ENCODE results near the gene DLG4.
A peak's percentile ranks its signal among the peaks of the same experiment; 100 is the strongest.

Gene DLG4

DNA sequence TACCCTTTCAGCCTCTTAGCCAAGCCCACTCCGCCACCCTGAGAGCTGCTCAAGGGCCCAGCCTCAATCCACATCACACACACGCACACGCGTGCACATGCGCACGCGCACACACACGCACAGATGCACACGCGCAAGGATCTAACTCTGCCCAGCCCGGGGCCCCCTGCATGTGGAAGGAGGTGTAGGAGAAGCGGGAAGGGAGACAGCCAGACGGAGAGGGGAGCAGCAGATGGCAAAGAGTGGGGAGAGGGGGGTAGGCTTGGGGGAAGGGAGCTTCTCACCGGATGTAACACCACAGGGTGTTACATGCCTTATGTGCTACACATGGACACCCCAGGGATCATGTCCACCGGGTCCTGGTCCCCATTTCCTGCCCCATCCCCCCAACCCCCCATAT is 15.3 kb downstream of the DLG4 start:
- Histone ChIP-seq H3K36me3 (replicated peaks) (peaks cover 28% of the 10 kb centered on the region), H3K27ac (no peak overlapping the region), H3K27me3 (replicated peaks) (no peaks in the 10 kb centered on the region), H3K4me3 (ENCODE audit: low read depth, low read length) (peak overlapping the region; percentile 64)
- in situ Hi-C loops (cut with HindIII; ENCODE audit: low pct_ligation_motif_present, low sequenced_read_pairs): no loop called here
- no peak for DNase-seq
- TF ChIP-seq, protein P1, sequence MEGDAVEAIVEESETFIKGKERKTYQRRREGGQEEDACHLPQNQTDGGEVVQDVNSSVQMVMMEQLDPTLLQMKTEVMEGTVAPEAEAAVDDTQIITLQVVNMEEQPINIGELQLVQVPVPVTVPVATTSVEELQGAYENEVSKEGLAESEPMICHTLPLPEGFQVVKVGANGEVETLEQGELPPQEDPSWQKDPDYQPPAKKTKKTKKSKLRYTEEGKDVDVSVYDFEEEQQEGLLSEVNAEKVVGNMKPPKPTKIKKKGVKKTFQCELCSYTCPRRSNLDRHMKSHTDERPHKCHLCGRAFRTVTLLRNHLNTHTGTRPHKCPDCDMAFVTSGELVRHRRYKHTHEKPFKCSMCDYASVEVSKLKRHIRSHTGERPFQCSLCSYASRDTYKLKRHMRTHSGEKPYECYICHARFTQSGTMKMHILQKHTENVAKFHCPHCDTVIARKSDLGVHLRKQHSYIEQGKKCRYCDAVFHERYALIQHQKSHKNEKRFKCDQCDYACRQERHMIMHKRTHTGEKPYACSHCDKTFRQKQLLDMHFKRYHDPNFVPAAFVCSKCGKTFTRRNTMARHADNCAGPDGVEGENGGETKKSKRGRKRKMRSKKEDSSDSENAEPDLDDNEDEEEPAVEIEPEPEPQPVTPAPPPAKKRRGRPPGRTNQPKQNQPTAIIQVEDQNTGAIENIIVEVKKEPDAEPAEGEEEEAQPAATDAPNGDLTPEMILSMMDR (IDR thresholded peaks at IDR 0.05; ENCODE audit: low read depth, low read length, missing control alignments): no peak

GRCh38 chr17:7203391-7203790 is 16.2 kb downstream of the DLG4 start:
- H3K27ac ChIP-seq: no peak overlapping the region
- DNase-seq: no peak
- H3K27me3 ChIP-seq (replicated peaks): no peaks in the 10 kb centered on the region
- TF ChIP-seq, protein P1 (IDR thresholded peaks at IDR 0.05; ENCODE audit: low read depth, low read length, missing control alignments): no peak
- H3K4me3 ChIP-seq (ENCODE audit: low read depth, low read length): no peak overlapping the region
- H3K36me3 ChIP-seq (replicated peaks): peaks cover 28% of the 10 kb centered on the region
- in situ Hi-C loops (cut with HindIII; ENCODE audit: low pct_ligation_motif_present, low sequenced_read_pairs): no loop called here

DNA sequence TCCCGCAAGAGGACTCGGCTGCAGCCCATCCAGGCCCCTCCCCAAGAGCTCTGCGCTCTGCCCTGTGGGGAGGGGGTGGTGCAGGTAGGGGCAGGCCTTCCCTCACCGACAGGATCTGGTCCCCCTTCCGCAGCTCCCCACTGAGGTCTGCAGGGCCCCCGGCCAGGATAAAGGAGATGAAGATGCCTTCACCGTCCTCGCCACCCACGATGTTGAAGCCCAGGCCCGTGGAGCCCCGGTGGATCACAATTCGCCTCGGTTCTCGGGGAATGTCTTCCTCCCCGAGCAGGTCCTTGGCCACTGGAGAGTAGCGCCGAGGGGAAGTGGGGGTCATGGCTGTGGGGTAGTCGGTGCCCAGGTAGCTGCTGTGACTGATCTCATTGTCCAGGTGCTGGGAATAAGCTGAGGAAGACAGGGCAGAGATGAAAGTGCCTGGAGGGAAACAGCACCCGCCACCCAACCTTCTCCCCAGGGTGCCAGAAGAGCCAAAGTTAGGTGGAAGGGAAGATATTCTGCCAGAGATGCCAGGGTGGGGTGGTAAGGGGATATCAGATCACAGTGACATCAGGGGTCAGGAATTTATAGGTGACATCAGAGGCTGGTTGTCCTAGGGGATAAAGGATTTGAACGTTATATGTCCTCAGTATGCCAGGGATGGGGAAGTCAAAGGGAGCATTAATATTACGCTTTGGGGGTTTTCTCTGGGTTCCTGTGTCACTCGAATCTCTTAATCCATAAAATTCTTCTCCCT is 22.8 kb downstream of the DLG4 start:
- in situ Hi-C loops (cut with HindIII; ENCODE audit: low pct_ligation_motif_present, low sequenced_read_pairs): loop anchor here (25.0 kb wide), 1 partner anchor 135 kb away; no protein-coding TSS in a partner anchor

GRCh38 chr17:7195971-7196370 is 23.7 kb downstream of the DLG4 start:
- Histone ChIP-seq H3K36me3 (replicated peaks) (peaks cover 58% of the 10 kb centered on the region), H3K27me3 (replicated peaks) (no peaks in the 10 kb centered on the region), H3K27ac (no peak overlapping the region), H3K4me3 (ENCODE audit: low read depth, low read length) (no peak overlapping the region)
- TF ChIP-seq, protein P1 (IDR thresholded peaks at IDR 0.05; ENCODE audit: low read depth, low read length, missing control alignments): no peak
- DNase-seq: no peak
- in situ Hi-C loops (cut with HindIII; ENCODE audit: low pct_ligation_motif_present, low sequenced_read_pairs): loop anchor here (25.0 kb wide), 1 partner anchor 134 kb away; no protein-coding TSS in a partner anchor

More for the DNA sequence above, 22.8 kb downstream of the DLG4 start:
- TF ChIP-seq, protein P1 (IDR thresholded peaks at IDR 0.05; ENCODE audit: low read depth, low read length, missing control alignments): no peak
- Histone ChIP-seq H3K27ac (no peak overlapping the region), H3K36me3 (replicated peaks) (peaks cover 59% of the 10 kb centered on the region), H3K4me3 (ENCODE audit: low read depth, low read length) (no peak overlapping the region), H3K27me3 (replicated peaks) (no peaks in the 10 kb centered on the region)
- no peak for DNase-seq

GRCh38 chr17:7192271-7192937 is 27.2 kb downstream of the DLG4 start:
- Histone ChIP-seq H3K36me3 (replicated peaks) (peaks cover 50% of the 10 kb centered on the region), H3K27me3 (replicated peaks) (no peaks in the 10 kb centered on the region), H3K27ac (no peak overlapping the region), H3K4me3 (ENCODE audit: low read depth, low read length) (no peak overlapping the region)
- no peak for DNase-seq
- in situ Hi-C loops (cut with HindIII; ENCODE audit: low pct_ligation_motif_present, low sequenced_read_pairs): loop anchor here (25.0 kb wide), 1 partner anchor 130 kb away; no protein-coding TSS in a partner anchor
- TF ChIP-seq, protein P1 (IDR thresholded peaks at IDR 0.05; ENCODE audit: low read depth, low read length, missing control alignments): no peak
